HG02885 (cell line): ENCODE results near the gene FAM187B.

Experiments
- ATAC-seq: cut with Tn5 transposase; IDR thresholded peaks from one replicate; pipeline ENCODE4 v1.9.1; 2021; ENCODE audit warnings: mild to moderate bottlenecking; ENCODE audit not compliant: unreplicated experiment, poor library complexity

FAM187B gene

GRCh38 chr19:35194012-35194984 is 34.2 kb downstream of the FAM187B start:
- no peak for ATAC-seq

- ATAC-seq, result no peak
Observed at GRCh38 chr19:35184884-35185283, 43.7 kb downstream of the FAM187B start.

- no peak for ATAC-seq
Observed at GRCh38 chr19:35184267-35184666, 44.3 kb downstream of the FAM187B start.

- no peak for ATAC-seq
Observed at GRCh38 chr19:35181387-35181786, 47.2 kb downstream of the FAM187B start.

- ATAC-seq, result no peak
Observed at GRCh38 chr19:35179830-35180229, 48.7 kb downstream of the FAM187B start.

GRCh38 chr19:35178701-35179100 is 49.8 kb downstream of the FAM187B start:
- no peak for ATAC-seq

GRCh38 chr19:35177377-35178274 is 50.9 kb downstream of the FAM187B start:
- no peak for ATAC-seq

- ATAC-seq, result no peak
Observed at GRCh38 chr19:35176181-35176570, 52.4 kb downstream of the FAM187B start.
